SK-N-SH (cell line): ENCODE data around the gene DROSHA. TPM values are rescaled to one million over a fixed set of nuclear protein-coding genes. Genes with fewer than 3 reads are reported as not detected.

Experiments
- CTCF ChIA-PET: fragments of 300-600, 350-600 bp; formaldehyde crosslinking; extraction: SDS; loops from one replicate; lab custom pipeline; 2021; lab: Yijun Ruan, JAX
- POLR2A ChIA-PET: fragments of 350-600 bp; sonication (Branson Sonifier 250); formaldehyde crosslinking; extraction: SDS; loops from one replicate; lab custom pipeline; 2020; ENCODE audit warnings: antibody characterized with exemption, inconsistent platforms; lab: Yijun Ruan, JAX
- DNase-seq: peaks from one replicate; pipeline ENCODE4 v3.0.0; 2012
- H2AFZ ChIP-seq: fragments of 200-600 bp; sonication (generic); 2 replicates; pipeline ENCODE4 v1.8.1; 2016; ENCODE audit warnings: antibody characterized with exemption, mild to moderate bottlenecking, low read depth
- H3F3A ChIP-seq: fragments of 200-600 bp; sonication (generic); replicated peaks from 2 replicates; pipeline ENCODE3; 2016; ENCODE audit warnings: antibody characterized with exemption, mild to moderate bottlenecking; ENCODE audit not compliant: insufficient read depth
- H3K27ac ChIP-seq, 2 experiments: fragments of 200-500 bp in 1 of 2; fragments of 200-600 bp in 1 of 2; sonication (Bioruptor generic) in 1 of 2; sonication (generic), shearing (Covaris generic) in 1 of 2; 2 replicates each; pipeline versions ENCODE4 v1.5.1 to v1.6.1; 2014 to 2016; ENCODE audit warnings: low read depth in 2 of 2, inconsistent platforms in 1 of 2, low read length in 1 of 2, mild to moderate bottlenecking in 1 of 2, mixed read lengths in 1 of 2
- H3K27me3 ChIP-seq: fragments of 200-600 bp; sonication (generic), shearing (Covaris generic); 2 replicates; pipeline ENCODE4 v1.6.1; 2016; ENCODE audit warnings: mixed run types; ENCODE audit not compliant: insufficient read depth
- H3K36me3 ChIP-seq, 2 experiments: fragments of 200-500 bp in 1 of 2; fragments of 200-600 bp in 1 of 2; sonication (Bioruptor generic) in 1 of 2; sonication (generic) in 1 of 2; replicated peaks in 1 of 2; 2 replicates each; pipeline versions ENCODE3 to v1.5.1; 2014 to 2016; ENCODE audit warnings: low read length in 1 of 2, mild to moderate bottlenecking in 1 of 2; ENCODE audit not compliant: insufficient read depth in 2 of 2, control insufficient read depth in 1 of 2
- H3K4me1 ChIP-seq, 2 experiments: fragments of 200-500 bp in 1 of 2; fragments of 200-600 bp in 1 of 2; sonication (Bioruptor generic) in 1 of 2; sonication (generic), shearing (Covaris generic) in 1 of 2; 2 replicates each; pipeline versions ENCODE4 v1.5.1 to v1.6.1; 2014 to 2016; ENCODE audit warnings: low read depth in 1 of 2, low read length in 1 of 2, mixed run types in 1 of 2; ENCODE audit not compliant: insufficient read depth in 2 of 2, control insufficient read depth in 1 of 2
- H3K4me2 ChIP-seq: fragments of 200-600 bp; sonication (generic), shearing (Covaris generic); 2 replicates; pipeline ENCODE4 v1.6.1; 2017; ENCODE audit warnings: mixed run types
- H3K4me3 ChIP-seq, 2 experiments: fragments of 200-500 bp in 1 of 2; fragments of 200-600 bp in 1 of 2; sonication (Bioruptor generic) in 1 of 2; sonication (generic), shearing (Covaris generic) in 1 of 2; 2 replicates each; pipeline versions ENCODE4 v1.5.1 to v1.8.1; 2014 to 2016; ENCODE audit warnings: low read depth in 2 of 2, inconsistent platforms in 1 of 2, low read length in 1 of 2, mild to moderate bottlenecking in 1 of 2, mixed read lengths in 1 of 2, moderate library complexity in 1 of 2
- H3K79me2 ChIP-seq: fragments of 200-600 bp; sonication (generic); 2 replicates; pipeline ENCODE4 v1.8.1; 2017; ENCODE audit warnings: mild to moderate bottlenecking; ENCODE audit not compliant: insufficient read depth
- H3K9ac ChIP-seq: fragments of 200-600 bp; sonication (generic); 2 replicates; pipeline ENCODE4 v1.6.1; 2017; ENCODE audit warnings: mixed run types
- H3K9me2 ChIP-seq: fragments of 200-600 bp; sonication (generic); 2 replicates; pipeline ENCODE4 v1.6.1; 2017; ENCODE audit warnings: mixed run types
- H3K9me3 ChIP-seq: fragments of 200-600 bp; sonication (generic); 2 replicates; pipeline ENCODE4 v1.6.1; 2017; ENCODE audit warnings: mixed run types, mild to moderate bottlenecking, moderate library complexity
- H4K20me1 ChIP-seq: fragments of 200-600 bp; sonication (generic); 2 replicates; pipeline ENCODE4 v1.6.1; 2017; ENCODE audit warnings: mild to moderate bottlenecking, mixed run types; ENCODE audit not compliant: insufficient read depth
- EZH2phosphoT487 ChIP-seq: fragments of 200-600 bp; sonication (generic); IDR thresholded peaks from 2 replicates; pipeline ENCODE4 v1.6.1; 2017; ENCODE audit warnings: low read depth, mixed run types, mild to moderate bottlenecking, antibody characterized with exemption, moderate library complexity, borderline replicate concordance
- FOSL2 ChIP-seq: IDR thresholded peaks from 2 replicates; pipeline ENCODE4 v1.4.0; 2012; ENCODE audit warnings: low read depth, mild to moderate bottlenecking, moderate library complexity, borderline replicate concordance
- JUND ChIP-seq: IDR thresholded peaks from 2 replicates; pipeline ENCODE4 v1.4.0; 2012
- MXI1 ChIP-seq: IDR thresholded peaks from 2 replicates; pipeline ENCODE4 v1.6.1; 2012; ENCODE audit warnings: mild to moderate bottlenecking, low read depth, low read length, improper control_type of control experiment
- POLR2AphosphoS5 ChIP-seq: IDR thresholded peaks from 2 replicates; pipeline ENCODE4 v1.6.1; 2012; ENCODE audit warnings: low read depth, low read length
- TCF12 ChIP-seq: IDR thresholded peaks from 2 replicates; pipeline ENCODE4 v1.4.0; 2012
- WGBS: methylation state at CpG from one replicate; pipeline ENCODE4 v1.1.6; 2017; ENCODE audit warnings: low lambda C conversion rate; 5-methylcytosine and 5-hydroxymethylcytosine counted together
- polyA plus RNA-seq, 3 experiments: library from polyadenylated mRNA; depleted of rRNA; stranded (reverse); fragments of >200 nt; gene quantifications; 2 replicates each; pipeline ENCODE4 v1.2.3, GENCODE V29; 2012
- TF ChIP-seq, protein P1 (sequence below): IDR thresholded peaks from 2 replicates; pipeline ENCODE4 v1.4.0; 2012; ENCODE audit warnings: low read depth, borderline replicate concordance
- TF ChIP-seq, protein P2 (sequence below): IDR thresholded peaks from 2 replicates; pipeline ENCODE4 v1.6.1; 2012; ENCODE audit warnings: mild to moderate bottlenecking, low read depth, low read length, moderate library complexity
- TF ChIP-seq, protein P3 (sequence below): fragments of 200-600 bp; sonication (generic); IDR thresholded peaks from 2 replicates; pipeline ENCODE4 v1.6.1; 2017; ENCODE audit warnings: antibody characterized with exemption, mild to moderate bottlenecking, moderate library complexity

DROSHA gene
- polyA plus RNA-seq, 1 of the 3 experiments (the other 2 are of a cell fraction), result 49.3 TPM

DNA sequence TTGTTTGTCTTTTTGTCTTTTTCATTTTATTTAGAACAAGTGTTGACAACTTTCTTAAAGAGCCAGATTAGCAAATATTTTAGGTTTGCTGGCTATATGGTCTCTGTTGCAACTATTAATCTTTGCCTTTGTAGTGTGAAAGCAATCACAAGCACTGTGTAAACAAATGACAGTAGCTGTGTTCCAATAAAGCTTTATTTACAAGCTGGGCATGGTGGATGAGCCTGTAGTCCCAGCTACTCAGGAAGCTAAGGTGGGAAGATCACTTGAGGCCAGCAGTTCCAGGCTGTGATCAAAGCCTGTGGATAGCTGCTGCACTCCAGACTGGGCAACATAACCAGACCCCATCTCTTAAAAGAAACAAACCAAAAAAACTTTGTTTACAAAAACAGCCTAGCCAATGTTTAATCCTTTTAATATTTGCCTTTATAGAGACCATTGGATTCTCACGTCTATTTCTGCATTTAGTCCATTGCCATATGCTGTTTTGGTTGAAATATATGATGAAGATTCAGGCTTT, 2.7 kb upstream of the DROSHA start (continued):
- TF ChIP-seq, protein P1, sequence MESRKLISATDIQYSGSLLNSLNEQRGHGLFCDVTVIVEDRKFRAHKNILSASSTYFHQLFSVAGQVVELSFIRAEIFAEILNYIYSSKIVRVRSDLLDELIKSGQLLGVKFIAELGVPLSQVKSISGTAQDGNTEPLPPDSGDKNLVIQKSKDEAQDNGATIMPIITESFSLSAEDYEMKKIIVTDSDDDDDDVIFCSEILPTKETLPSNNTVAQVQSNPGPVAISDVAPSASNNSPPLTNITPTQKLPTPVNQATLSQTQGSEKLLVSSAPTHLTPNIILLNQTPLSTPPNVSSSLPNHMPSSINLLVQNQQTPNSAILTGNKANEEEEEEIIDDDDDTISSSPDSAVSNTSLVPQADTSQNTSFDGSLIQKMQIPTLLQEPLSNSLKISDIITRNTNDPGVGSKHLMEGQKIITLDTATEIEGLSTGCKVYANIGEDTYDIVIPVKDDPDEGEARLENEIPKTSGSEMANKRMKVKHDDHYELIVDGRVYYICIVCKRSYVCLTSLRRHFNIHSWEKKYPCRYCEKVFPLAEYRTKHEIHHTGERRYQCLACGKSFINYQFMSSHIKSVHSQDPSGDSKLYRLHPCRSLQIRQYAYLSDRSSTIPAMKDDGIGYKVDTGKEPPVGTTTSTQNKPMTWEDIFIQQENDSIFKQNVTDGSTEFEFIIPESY, result no peak

DNA sequence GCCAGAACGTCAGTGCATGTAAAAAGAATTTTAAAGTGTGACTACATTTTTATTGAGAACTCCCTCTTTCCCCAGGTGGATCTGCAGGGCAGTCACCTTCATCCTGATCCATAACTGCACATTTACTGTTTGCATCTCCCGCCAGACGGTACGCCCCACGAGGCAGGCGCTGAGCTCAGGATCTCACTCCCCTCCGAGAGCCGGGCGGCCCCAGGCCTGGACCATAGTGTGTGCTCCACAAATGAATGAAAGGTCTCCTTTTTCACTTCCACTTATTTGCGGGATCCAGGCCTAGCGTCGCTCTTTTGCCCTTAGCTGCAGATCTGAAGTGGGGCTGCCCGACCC, 378 bp downstream of the DROSHA start:
- CTCF ChIA-PET, result interaction anchor here (1.1 to 2.4 kb wide), 5 partner anchors 12 to 561 kb away, joined by 3 to 9 read pairs (median 5); no protein-coding TSS in a partner anchor
- TF ChIP-seq EZH2phosphoT487 (no peak), MXI1 (peak; percentile 70)
- under 1% methylated on average over 13 of the region's 13 CpGs for WGBS
- H3K4me1 ChIP-seq, result peaks cover 0 to 15% of the 10 kb centered on the region in 2 experiments; a peak in 2 of 4 replicates
- POLR2A ChIA-PET, result interaction anchor here (0.9 to 1.0 kb wide), 2 partner anchors 10 to 914 kb away, joined by 3 read pairs; partner anchors contain the start of gene ZFR
- H3K4me2 ChIP-seq, result peak overlapping the region; percentile 82
- H3K36me3 ChIP-seq, result peaks cover 50 to 53% of the 10 kb centered on the region in 2 experiments
- H3K9me3 ChIP-seq, result no peaks in the 10 kb centered on the region
- H3K79me2 ChIP-seq, result peaks cover 85% of the 10 kb centered on the region
- H3F3A ChIP-seq, result peaks cover 6% of the 10 kb centered on the region
- H3K27ac ChIP-seq, result peak overlapping the region; percentile 62 to 74
- peak; percentile 50 for DNase-seq
- H4K20me1 ChIP-seq, result no peaks in the 10 kb centered on the region
- peak overlapping the region; percentile 96 for H2AFZ ChIP-seq
- H3K9ac ChIP-seq, result peak overlapping the region; percentile 83
- H3K27me3 ChIP-seq, result no peaks in the 10 kb centered on the region
- H3K4me3 ChIP-seq, result peak overlapping the region; percentile 89 to 99
- no peaks in the 10 kb centered on the region for H3K9me2 ChIP-seq

DNA sequence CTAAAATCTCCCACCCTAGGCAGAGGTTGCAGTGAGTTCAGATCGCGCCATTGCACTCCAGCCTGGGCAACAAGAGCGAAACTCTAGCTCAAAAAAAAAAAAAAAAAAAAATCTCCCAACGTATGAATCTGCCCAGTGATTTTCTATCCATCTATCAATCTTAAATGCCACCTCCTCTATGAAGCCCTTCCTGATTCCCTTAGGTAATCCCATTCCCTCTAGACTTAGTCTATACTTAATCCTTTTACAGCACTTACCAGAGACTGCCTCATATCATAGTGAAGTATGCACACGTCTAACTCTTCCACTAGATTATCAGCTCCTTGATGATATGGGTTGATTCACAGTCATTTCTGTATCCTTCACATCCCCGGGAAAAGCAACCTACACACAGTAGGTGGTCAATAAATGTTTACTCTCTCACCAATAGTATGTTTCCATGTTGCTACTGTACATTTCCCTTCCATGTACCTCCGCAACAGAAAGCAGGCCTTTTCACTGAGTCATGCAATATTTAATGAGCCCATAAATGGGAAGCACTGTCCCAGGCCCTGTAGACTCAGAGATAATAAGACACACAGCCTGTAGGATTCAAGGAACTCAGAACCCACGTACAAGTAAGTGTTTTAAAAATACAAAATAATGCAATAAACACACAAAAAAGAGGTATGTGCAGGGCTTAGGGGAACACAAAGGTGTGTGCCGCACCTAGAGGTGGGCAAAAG, 1.2 kb downstream of the DROSHA start:
- no peaks in the 10 kb centered on the region for H3K9me2 ChIP-seq
- CTCF ChIA-PET, result interaction anchor here (1.6 to 2.4 kb wide), 3 partner anchors 12 to 295 kb away, joined by 3 to 9 read pairs (median 5); no protein-coding TSS in a partner anchor
- peak overlapping the region; percentile 89 to 99 for H3K4me3 ChIP-seq
- peaks cover 79% of the 10 kb centered on the region for H3K79me2 ChIP-seq
- peak overlapping the region; percentile 82 for H3K4me2 ChIP-seq
- H3K27ac ChIP-seq, result no peak overlapping the region
- DNase-seq, result no peak
- peaks cover 49 to 54% of the 10 kb centered on the region in 2 experiments for H3K36me3 ChIP-seq
- POLR2A ChIA-PET, result no interaction called here
- H4K20me1 ChIP-seq, result no peaks in the 10 kb centered on the region
- H3K27me3 ChIP-seq, result no peaks in the 10 kb centered on the region
- H3F3A ChIP-seq, result peaks cover 6% of the 10 kb centered on the region
- H3K4me1 ChIP-seq, result peaks cover 0 to 15% of the 10 kb centered on the region in 2 experiments; a peak in 2 of 4 replicates
- 64% methylated on average over 9 of the region's 9 CpGs for WGBS
- TF ChIP-seq, protein P2, sequence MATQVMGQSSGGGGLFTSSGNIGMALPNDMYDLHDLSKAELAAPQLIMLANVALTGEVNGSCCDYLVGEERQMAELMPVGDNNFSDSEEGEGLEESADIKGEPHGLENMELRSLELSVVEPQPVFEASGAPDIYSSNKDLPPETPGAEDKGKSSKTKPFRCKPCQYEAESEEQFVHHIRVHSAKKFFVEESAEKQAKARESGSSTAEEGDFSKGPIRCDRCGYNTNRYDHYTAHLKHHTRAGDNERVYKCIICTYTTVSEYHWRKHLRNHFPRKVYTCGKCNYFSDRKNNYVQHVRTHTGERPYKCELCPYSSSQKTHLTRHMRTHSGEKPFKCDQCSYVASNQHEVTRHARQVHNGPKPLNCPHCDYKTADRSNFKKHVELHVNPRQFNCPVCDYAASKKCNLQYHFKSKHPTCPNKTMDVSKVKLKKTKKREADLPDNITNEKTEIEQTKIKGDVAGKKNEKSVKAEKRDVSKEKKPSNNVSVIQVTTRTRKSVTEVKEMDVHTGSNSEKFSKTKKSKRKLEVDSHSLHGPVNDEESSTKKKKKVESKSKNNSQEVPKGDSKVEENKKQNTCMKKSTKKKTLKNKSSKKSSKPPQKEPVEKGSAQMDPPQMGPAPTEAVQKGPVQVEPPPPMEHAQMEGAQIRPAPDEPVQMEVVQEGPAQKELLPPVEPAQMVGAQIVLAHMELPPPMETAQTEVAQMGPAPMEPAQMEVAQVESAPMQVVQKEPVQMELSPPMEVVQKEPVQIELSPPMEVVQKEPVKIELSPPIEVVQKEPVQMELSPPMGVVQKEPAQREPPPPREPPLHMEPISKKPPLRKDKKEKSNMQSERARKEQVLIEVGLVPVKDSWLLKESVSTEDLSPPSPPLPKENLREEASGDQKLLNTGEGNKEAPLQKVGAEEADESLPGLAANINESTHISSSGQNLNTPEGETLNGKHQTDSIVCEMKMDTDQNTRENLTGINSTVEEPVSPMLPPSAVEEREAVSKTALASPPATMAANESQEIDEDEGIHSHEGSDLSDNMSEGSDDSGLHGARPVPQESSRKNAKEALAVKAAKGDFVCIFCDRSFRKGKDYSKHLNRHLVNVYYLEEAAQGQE, result no peak
- TF ChIP-seq FOSL2, result no peak
- no peak for TF ChIP-seq POLR2AphosphoS5
- TF ChIP-seq, protein P3, sequence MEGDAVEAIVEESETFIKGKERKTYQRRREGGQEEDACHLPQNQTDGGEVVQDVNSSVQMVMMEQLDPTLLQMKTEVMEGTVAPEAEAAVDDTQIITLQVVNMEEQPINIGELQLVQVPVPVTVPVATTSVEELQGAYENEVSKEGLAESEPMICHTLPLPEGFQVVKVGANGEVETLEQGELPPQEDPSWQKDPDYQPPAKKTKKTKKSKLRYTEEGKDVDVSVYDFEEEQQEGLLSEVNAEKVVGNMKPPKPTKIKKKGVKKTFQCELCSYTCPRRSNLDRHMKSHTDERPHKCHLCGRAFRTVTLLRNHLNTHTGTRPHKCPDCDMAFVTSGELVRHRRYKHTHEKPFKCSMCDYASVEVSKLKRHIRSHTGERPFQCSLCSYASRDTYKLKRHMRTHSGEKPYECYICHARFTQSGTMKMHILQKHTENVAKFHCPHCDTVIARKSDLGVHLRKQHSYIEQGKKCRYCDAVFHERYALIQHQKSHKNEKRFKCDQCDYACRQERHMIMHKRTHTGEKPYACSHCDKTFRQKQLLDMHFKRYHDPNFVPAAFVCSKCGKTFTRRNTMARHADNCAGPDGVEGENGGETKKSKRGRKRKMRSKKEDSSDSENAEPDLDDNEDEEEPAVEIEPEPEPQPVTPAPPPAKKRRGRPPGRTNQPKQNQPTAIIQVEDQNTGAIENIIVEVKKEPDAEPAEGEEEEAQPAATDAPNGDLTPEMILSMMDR, result no peak
- TF ChIP-seq TCF12, result no peak
- no peak for TF ChIP-seq JUND
- H3K9me3 ChIP-seq, result no peaks in the 10 kb centered on the region
- H3K9ac ChIP-seq, result peak overlapping the region; percentile 83; the same call in 1 of the 2 replicates
- no peak overlapping the region for H2AFZ ChIP-seq
